ENCODE data around the gene C2orf92. TPM values are rescaled to one million over a fixed set of nuclear protein-coding genes. Genes with fewer than 3 reads are reported as not detected.
"Not testable (repeated sequence)": the region's sequence is repeated elsewhere in the genome, so short reads cannot be mapped to it uniquely, and the experiment has no call there.

The C2orf92 gene
- total RNA-seq, 1 donor from 2014 or later: 11.0 TPM

DNA sequence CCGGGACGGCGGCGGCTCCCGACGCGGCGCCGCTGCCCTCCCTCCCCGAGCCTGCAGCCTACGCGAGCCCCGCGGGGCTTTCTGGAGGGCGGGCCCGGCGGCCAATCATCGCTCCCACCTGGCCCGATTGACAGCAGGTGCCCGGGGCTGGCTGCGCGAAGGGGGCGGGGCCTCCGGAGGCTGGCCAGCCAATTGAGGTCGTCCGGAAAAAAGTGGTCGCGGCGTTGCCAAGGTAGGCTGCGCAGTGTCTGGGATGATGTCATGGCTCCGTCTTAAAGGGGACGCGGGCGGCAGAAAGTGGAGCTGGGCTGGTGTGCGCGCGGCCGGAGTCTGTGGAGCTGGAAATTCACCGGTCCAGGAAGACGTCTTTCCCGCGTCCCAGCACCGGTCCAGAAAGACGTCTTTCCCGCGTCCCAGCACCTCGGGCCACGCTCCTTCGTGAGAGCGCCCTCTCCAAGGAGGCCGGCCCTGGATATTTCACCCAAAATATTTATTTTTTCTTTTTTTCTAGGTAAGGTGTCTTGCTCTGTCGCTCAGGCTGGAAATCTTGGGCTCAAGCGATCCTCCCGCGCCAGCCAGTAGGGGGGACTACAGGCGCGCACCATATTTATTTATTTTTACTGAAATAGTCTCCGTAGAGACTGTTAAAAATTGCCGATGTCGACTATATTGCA lies 5.4 kb upstream of the C2orf92 start, which contains the start of gene ACTR1B:
Gene ACTR1B (minus strand): TSS at position 83 of the 674 bp plus-strand sequence. CDS start 154 bp downstream, outside the sequence.
- peaks cover 42% of the 10 kb centered on the region for H3K4me1 ChIP-seq
- TF ChIP-seq POLR2A (IDR thresholded peaks at IDR 0.05): peak; percentile 84 to 98
- peak; percentile 93 to 95 for TF ChIP-seq POLR2AphosphoS5 (IDR thresholded peaks at IDR 0.05; ENCODE audit: insufficient read depth in 1 of 2, low read depth in 1 of 2)
- TF ChIP-seq, protein P1, sequence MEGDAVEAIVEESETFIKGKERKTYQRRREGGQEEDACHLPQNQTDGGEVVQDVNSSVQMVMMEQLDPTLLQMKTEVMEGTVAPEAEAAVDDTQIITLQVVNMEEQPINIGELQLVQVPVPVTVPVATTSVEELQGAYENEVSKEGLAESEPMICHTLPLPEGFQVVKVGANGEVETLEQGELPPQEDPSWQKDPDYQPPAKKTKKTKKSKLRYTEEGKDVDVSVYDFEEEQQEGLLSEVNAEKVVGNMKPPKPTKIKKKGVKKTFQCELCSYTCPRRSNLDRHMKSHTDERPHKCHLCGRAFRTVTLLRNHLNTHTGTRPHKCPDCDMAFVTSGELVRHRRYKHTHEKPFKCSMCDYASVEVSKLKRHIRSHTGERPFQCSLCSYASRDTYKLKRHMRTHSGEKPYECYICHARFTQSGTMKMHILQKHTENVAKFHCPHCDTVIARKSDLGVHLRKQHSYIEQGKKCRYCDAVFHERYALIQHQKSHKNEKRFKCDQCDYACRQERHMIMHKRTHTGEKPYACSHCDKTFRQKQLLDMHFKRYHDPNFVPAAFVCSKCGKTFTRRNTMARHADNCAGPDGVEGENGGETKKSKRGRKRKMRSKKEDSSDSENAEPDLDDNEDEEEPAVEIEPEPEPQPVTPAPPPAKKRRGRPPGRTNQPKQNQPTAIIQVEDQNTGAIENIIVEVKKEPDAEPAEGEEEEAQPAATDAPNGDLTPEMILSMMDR (IDR thresholded peaks at IDR 0.05): peak in 1 of 3 experiments; percentile 37
- intact Hi-C loops (cut with DNase I): no loop called here
- H3K9me3 ChIP-seq: no peaks in the 10 kb centered on the region
- peaks cover 0 to 2% of the 10 kb centered on the region in 2 donors for H3K36me3 ChIP-seq
- H3K27me3 ChIP-seq: no peaks in the 10 kb centered on the region
- H3K4me3 ChIP-seq: peak within 1 kb of the TSS; percentile 80 to 100
- H3K27ac ChIP-seq: peak within 1 kb of the TSS; percentile 97
- DNase-seq (ENCODE audit: extremely low spot score in 2 of 2): peak in 1 of 2 donors; percentile 98

DNA sequence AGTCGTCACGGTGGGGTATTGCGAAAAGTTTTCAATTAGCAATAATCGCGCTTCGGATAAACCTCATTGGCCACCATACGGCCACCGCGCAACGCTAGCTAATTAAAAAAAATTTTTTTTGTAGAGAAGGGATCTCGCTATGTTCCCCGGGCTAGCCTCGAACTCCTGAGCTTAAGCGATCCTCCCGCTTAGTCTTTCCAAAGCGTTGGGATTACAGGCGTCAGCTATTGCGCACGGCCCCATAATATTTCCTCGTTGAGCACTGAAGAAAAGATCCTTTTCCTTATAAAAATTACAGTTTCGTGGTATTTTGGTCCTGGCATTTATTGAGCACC lies 4.9 kb upstream of the C2orf92 start:
- Histone ChIP-seq H3K4me3 (peak overlapping the region; percentile 80 to 100), H3K27me3 (no peaks in the 10 kb centered on the region), H3K4me1 (peaks cover 42% of the 10 kb centered on the region), H3K27ac (peak overlapping the region; percentile 97), H3K36me3 (no peaks in the 10 kb centered on the region), H3K9me3 (no peaks in the 10 kb centered on the region)
- no peak for DNase-seq (ENCODE audit: extremely low spot score in 2 of 2)
- intact Hi-C loops (cut with DNase I): no loop called here
- no peak for TF ChIP-seq POLR2AphosphoS5 (IDR thresholded peaks at IDR 0.05; ENCODE audit: insufficient read depth in 1 of 2, low read depth in 1 of 2)
- TF ChIP-seq, protein P1 (IDR thresholded peaks at IDR 0.05): no peak

DNA sequence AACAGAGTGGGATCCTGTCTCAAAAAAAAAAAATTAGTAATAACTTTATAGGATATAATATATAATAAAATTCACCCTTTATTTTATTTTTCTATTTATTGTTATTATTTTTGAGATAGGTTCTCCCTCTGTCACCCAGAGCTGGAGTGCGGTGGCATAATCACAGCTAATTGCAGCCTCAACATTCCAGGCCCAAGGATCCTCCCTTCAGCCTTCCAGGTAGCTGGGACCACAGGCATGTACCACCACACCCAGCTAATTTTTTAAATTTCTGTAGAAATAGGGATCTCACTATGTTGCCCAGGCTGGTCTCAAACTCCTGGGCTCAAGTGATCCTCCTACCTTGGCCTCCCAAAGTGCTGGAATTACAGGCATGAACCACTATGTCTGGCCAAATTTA lies 958 bp downstream of the C2orf92 start:
- intact Hi-C loops (cut with DNase I): no loop called here
- Histone ChIP-seq H3K36me3 (no peaks in the 10 kb centered on the region), H3K4me3 (no peak overlapping the region), H3K27ac (no peak overlapping the region), H3K9me3 (no peaks in the 10 kb centered on the region), H3K27me3 (no peaks in the 10 kb centered on the region), H3K4me1 (no peaks in the 10 kb centered on the region)
- DNase-seq (ENCODE audit: extremely low spot score in 2 of 2): no peak
- no peak for TF ChIP-seq POLR2A (IDR thresholded peaks at IDR 0.05)
- TF ChIP-seq, protein P1 (IDR thresholded peaks at IDR 0.05): no peak
- TF ChIP-seq POLR2AphosphoS5 (IDR thresholded peaks at IDR 0.05; ENCODE audit: insufficient read depth in 1 of 2, low read depth in 1 of 2): no peak

DNA sequence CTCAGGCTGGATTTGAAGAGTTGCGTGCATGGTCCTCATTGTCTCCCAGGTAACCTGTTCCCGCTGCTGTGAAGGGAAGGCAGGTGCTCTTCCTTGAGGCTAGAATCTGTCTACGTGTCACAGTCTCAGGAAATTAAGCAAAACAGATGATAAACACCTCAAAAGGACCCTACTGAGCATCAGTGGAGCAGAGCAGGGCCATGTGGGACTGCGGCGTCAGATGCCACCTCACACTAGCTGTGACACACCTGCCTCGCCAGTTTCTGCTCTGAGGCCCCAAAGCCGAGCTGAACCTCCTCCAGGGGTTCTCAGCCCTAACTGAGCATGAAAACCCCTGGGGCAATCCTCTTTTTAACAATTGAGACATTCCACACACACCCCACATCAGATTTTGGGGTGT lies 2.0 kb downstream of the C2orf92 start:
- no peak for DNase-seq (ENCODE audit: extremely low spot score in 2 of 2)
- no peaks in the 10 kb centered on the region for H3K4me1 ChIP-seq
- H3K9me3 ChIP-seq: no peaks in the 10 kb centered on the region
- intact Hi-C loops (cut with DNase I): no loop called here
- H3K27me3 ChIP-seq: no peaks in the 10 kb centered on the region
- H3K4me3 ChIP-seq: no peak overlapping the region
- H3K36me3 ChIP-seq: no peaks in the 10 kb centered on the region
- TF ChIP-seq POLR2A (IDR thresholded peaks at IDR 0.05) (no peak), POLR2AphosphoS5 (IDR thresholded peaks at IDR 0.05; ENCODE audit: insufficient read depth in 1 of 2, low read depth in 1 of 2) (no peak)
- TF ChIP-seq, protein P1 (IDR thresholded peaks at IDR 0.05): no peak
- no peak overlapping the region for H3K27ac ChIP-seq

DNA sequence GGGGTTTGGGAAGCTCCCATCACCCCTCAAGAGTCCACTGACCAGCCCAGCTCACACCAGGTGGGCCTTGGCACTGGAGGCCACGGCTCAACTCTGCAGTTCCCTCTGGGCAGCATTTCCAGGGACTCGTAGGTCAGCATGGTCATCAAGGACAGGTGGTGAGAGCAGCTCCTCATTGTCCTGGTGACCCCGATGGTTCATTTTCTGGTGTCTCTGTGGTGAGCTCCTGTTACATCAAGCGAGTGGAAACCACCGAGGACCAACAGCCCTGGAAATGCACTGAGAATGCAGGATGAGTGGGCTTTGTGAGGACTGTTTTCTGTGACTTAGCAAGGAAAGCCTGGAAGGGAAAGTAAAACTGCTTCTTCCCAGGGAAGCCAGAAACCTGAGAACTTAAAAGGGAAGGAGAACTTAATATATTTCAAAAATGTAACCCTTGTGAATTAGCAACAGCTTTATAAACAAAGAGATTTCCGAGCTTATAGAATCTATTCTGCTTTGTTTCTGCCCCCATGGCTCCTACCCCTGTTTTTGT lies 3.2 kb downstream of the C2orf92 start:
- H3K4me1 ChIP-seq; H3K27ac ChIP-seq; intact Hi-C loops (cut with DNase I); H3K4me3 ChIP-seq; DNase-seq (ENCODE audit: extremely low spot score in 2 of 2); H3K9me3 ChIP-seq; H3K27me3 ChIP-seq; H3K36me3 ChIP-seq: not testable (repeated sequence)

All from vagina (tissue), 2 donors.